Hepatocyte (in vitro differentiated cells): Measurements from ENCODE around the gene CLEC2D.
"Not testable (repeated sequence)": the region's sequence is repeated elsewhere in the genome, so short reads cannot be mapped to it uniquely, and the experiment has no call there.

Experiments used
- EZH2 ChIP-seq: fragments of 200-600 bp; sonication (generic); IDR thresholded peaks from 2 replicates; pipeline ENCODE4 v1.6.1; 2016; ENCODE audit warnings: antibody characterized with exemption, mild to moderate bottlenecking, borderline replicate concordance
- EZH2phosphoT487 ChIP-seq: fragments of 200-600 bp; sonication (generic); IDR thresholded peaks from one replicate; pipeline ENCODE4 v1.6.1; 2018; ENCODE audit warnings: antibody characterized with exemption, mild to moderate bottlenecking, low read depth, moderate library complexity; ENCODE audit not compliant: unreplicated experiment, severe bottlenecking
- TF ChIP-seq, protein P1 (sequence below): fragments of 200-600 bp; sonication (generic); IDR thresholded peaks from 2 replicates; pipeline ENCODE4 v1.5.1; 2016; ENCODE audit warnings: antibody characterized with exemption, mild to moderate bottlenecking; ENCODE audit not compliant: poor library complexity

DNA sequence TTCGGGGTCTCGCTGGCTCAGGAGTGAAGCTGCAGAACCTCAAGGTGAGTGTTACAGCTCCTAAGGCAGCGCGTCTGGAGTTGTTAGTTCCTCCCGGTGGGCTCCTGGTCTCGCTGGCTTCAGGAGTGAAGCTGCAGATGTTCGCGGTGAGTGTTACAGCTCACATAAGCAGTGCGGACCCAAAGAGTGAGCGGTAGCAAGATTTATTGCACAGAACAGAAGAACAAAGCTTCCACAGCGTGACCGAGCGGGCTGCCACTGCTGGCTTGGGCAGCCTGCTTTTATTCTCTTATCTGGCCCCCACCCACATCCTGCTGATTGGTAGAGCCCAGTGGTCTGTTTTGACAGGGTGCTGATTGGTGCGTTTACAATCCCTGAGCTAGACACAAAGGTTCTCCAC is 69.4 kb downstream of the CLEC2D start:
- TF ChIP-seq EZH2, EZH2phosphoT487: not testable (repeated sequence)
- TF ChIP-seq, protein P1, sequence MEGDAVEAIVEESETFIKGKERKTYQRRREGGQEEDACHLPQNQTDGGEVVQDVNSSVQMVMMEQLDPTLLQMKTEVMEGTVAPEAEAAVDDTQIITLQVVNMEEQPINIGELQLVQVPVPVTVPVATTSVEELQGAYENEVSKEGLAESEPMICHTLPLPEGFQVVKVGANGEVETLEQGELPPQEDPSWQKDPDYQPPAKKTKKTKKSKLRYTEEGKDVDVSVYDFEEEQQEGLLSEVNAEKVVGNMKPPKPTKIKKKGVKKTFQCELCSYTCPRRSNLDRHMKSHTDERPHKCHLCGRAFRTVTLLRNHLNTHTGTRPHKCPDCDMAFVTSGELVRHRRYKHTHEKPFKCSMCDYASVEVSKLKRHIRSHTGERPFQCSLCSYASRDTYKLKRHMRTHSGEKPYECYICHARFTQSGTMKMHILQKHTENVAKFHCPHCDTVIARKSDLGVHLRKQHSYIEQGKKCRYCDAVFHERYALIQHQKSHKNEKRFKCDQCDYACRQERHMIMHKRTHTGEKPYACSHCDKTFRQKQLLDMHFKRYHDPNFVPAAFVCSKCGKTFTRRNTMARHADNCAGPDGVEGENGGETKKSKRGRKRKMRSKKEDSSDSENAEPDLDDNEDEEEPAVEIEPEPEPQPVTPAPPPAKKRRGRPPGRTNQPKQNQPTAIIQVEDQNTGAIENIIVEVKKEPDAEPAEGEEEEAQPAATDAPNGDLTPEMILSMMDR: not testable (repeated sequence)
